Retinal pigment epithelial cell (primary cell): ENCODE data around the gene DOC2A.
"Not testable (repeated sequence)": the region's sequence is repeated elsewhere in the genome, so short reads cannot be mapped to it uniquely, and the experiment has no call there.

ENCODE experiments used
- DNase-seq: peaks from one replicate; pipeline ENCODE4 v3.0.0-alpha.2; 2010; ENCODE audit warnings: low read depth
- H3K4me3 ChIP-seq: 2 replicates; pipeline ENCODE4 v1.5.1; 2011; ENCODE audit warnings: mild to moderate bottlenecking, low read length, control low read depth, moderate library complexity
- TF ChIP-seq, protein P1 (sequence below): conservative IDR thresholded peaks from 2 replicates; pipeline ENCODE4 v1.5.1; 2011; ENCODE audit warnings: low read depth, low read length, control low read depth, inconsistent platforms

The DOC2A gene

DNA sequence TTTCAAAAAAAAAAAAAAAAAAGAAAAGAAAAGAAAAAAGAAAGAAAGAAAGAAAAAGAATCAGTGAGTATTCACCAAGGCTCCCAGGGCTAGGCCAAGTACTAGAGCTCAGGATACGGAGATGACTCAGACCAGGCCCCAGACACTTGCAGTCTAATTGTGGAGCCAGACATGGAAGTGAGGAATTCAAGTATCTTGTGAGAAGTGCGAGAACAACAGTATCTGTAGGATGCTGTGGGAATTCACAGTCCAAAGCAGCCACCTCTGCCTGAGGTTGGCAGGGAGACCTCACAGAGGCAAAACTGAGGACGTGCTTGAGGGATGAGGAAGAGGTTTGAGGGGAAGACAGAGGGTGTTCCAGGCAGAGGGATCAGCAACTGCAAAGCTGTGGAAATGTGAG lies 40.7 kb upstream of the DOC2A start:
- DNase-seq = no peak
- no peak overlapping the region for H3K4me3 ChIP-seq
- TF ChIP-seq, protein P1, sequence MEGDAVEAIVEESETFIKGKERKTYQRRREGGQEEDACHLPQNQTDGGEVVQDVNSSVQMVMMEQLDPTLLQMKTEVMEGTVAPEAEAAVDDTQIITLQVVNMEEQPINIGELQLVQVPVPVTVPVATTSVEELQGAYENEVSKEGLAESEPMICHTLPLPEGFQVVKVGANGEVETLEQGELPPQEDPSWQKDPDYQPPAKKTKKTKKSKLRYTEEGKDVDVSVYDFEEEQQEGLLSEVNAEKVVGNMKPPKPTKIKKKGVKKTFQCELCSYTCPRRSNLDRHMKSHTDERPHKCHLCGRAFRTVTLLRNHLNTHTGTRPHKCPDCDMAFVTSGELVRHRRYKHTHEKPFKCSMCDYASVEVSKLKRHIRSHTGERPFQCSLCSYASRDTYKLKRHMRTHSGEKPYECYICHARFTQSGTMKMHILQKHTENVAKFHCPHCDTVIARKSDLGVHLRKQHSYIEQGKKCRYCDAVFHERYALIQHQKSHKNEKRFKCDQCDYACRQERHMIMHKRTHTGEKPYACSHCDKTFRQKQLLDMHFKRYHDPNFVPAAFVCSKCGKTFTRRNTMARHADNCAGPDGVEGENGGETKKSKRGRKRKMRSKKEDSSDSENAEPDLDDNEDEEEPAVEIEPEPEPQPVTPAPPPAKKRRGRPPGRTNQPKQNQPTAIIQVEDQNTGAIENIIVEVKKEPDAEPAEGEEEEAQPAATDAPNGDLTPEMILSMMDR = no peak

DNA sequence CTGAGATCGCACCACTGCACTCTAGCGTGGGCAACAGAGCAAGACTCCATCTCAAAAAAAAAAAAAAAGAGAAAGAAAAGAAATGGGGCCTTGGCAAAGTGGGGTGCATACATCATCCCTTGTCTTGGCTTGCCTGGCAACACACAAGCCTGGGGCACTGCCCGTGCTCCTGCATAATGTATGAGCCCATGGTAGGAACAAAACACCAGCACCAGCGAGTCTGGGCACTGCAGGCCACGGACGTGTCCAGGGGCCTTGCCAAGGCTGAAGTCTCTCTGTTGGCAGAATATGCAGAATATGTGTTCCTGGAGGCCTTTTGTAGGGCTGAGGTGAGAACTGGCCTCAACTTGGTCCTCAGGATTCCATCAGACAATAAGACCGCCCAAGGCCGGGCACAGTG lies 39.0 kb upstream of the DOC2A start:
- no peak for DNase-seq
- TF ChIP-seq, protein P1 = no peak
- no peak overlapping the region for H3K4me3 ChIP-seq

DNA sequence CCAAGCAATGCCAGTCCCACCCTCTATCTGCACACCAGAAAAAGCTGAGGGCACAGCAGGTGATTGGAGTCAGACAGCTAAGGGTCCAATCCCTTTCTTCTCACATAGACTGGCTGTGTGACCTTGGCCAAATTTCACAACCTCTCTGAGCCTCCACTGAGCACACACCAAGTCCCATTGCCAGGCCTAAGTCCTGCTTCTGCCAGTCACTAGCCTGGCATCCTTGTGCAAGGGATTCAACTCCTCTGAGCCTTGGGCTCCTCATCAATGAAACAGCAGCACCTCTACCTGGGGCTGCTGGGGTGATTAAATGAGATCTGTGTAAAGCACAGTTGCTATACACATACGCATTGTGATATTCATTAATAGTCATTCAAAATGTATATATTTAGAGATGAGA lies 35.8 kb upstream of the DOC2A start:
- H3K4me3 ChIP-seq = no peak overlapping the region
- no peak for DNase-seq
- TF ChIP-seq, protein P1 = no peak

DNA sequence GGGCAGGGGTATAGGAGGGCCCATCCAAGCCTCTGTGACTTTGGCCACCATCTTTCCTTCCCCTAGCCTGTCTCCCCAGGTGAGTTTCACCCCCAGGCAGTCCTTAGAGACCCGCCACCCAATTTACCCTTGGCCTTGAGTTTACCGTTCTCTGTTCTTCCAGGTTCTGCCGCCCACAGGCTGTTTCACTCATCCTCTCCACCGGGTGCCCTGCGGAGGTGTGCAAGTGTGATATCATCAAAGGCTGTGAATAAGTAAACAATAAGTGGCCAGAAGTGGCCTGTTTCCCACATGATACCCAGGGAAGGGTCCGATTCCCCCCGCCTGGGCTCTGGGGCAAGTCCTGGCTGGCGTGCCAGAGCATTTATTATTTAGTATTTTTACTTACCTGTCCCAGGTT lies 35.4 kb upstream of the DOC2A start:
- DNase-seq = no peak
- TF ChIP-seq, protein P1 = no peak
- no peak overlapping the region for H3K4me3 ChIP-seq

DNA sequence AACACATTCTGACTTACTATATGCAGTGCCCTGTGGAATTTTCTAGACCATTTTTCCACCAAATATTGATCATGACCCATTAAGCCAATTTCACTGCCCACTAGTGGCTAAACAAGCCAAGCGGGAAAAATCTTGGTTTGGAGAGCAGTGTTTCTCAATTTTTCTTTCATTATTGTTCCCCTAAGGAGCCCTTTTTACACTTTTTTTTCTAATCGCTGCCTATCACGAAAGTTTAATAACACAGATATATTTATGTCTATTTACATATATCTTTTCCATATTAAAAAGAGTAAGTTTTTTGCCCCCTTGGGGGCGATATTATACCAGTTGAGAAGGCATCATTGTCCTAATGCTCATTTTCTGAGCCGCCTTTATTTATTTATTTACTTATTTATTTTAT lies 31.0 kb upstream of the DOC2A start:
- H3K4me3 ChIP-seq = no peak overlapping the region
- TF ChIP-seq, protein P1 = peak; percentile 33
- DNase-seq = no peak

DNA sequence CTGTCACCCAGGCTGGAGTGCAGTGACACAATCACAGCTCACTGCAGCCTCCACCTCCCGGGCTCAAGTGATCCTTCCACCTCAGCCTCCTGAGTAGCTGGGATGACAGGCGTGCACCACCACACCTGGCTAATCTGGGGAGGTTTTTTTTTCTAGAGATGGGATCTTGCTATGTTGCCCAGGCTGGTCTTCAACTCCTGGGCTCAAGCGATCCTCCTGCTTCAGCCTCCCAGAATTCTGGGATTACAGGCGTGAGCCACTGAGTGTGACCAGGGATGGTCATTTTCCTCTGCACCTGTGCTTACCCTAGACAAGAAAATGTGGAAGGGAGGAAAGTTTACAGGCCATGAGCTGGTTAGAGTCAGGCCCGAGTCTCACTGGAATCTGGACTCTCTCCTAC lies 29.9 kb upstream of the DOC2A start:
- H3K4me3 ChIP-seq, DNase-seq: not testable (repeated sequence)

DNA sequence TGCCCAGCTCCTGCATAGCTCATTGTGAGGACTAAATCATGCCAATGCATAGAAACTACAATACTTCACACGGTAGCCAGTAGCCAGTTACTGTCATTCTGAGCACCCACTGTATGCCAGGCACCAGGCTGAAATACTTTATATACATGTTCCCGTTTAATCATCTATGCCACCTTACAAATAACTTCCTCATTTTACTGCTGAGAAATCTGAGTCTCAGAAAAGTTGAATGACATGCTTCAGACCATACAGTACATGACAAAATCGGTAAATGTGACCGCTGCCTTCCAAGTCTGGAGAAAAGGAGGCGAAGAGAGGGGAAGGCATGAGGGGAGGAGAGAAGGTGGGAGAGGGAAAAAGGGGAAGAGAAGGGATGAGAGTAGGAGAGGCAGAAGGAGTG lies 29.4 kb upstream of the DOC2A start:
- TF ChIP-seq, protein P1 = no peak
- no peak for DNase-seq
- H3K4me3 ChIP-seq = no peak overlapping the region

DNA sequence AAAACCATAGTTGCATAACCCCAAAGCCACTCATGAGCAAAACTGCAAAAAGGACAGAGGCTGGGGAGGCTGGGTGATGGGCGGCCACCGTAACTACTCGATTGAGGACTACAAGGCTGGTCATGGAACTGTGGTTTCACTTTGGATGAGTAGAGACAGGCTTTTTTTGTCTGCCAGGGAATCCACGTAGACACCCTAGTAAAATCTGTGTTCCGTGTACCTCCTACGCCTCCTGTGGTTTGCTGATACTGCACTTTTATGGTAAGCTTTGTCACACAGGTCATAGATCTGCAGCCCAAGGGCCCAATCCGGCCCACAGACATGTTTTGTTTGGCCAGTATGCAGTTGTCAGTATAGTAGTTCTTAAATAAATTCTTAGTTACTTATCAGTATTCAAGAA lies 22.4 kb upstream of the DOC2A start:
- H3K4me3 ChIP-seq = no peak overlapping the region
- no peak for DNase-seq
- TF ChIP-seq, protein P1 = no peak
